ENCODE measurements around the gene RAB7A. TPM values are rescaled to one million over a fixed set of nuclear protein-coding genes. Genes with fewer than 3 reads are reported as not detected.
"Not testable (repeated sequence)": the region's sequence is repeated elsewhere in the genome, so short reads cannot be mapped to it uniquely, and the experiment has no call there.

Gene RAB7A
- total RNA-seq, 1 donor from 2014 or later: 90.3 TPM

DNA sequence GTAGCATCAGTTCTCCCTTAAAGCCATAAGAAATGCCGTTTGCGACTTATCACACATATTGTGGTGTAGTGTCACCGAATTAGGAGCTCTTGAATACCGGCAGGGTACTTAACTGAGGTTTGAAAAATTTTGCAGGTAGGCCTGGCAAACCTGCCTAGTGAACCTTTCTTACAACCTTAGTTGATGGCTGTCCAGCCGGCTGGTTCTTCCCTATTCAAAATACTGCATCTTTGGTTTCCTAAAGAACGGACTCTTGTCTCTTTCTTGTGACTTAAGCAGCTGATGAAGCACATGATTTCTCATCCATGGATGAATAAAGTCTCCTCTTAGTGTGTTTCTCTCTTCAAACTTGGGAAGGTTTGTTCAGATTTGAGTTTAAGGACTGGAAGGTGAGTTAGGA is 1.5 kb downstream of the RAB7A start:
- Histone ChIP-seq H3K36me3 (no peaks in the 10 kb centered on the region), H3K27ac (peak overlapping the region in 1 of 2 donors; percentile 95), H3K4me1 (peaks cover 0 to 29% of the 10 kb centered on the region in 2 donors), H3K27me3 (no peaks in the 10 kb centered on the region), H3K9me3 (no peaks in the 10 kb centered on the region), H3K4me3 (peak overlapping the region; percentile 89 to 97)
- DNase-seq (ENCODE audit: low spot score in 2 of 2): no peak
- intact Hi-C loops (cut with DNase I): loop anchor here (2.0 to 10.0 kb wide), 7 partner anchors 70 to 1133 kb away; partner anchors contain the start of genes ACAD9, EEFSEC, MCM2 and SEC61A1
- TF ChIP-seq, protein P1, sequence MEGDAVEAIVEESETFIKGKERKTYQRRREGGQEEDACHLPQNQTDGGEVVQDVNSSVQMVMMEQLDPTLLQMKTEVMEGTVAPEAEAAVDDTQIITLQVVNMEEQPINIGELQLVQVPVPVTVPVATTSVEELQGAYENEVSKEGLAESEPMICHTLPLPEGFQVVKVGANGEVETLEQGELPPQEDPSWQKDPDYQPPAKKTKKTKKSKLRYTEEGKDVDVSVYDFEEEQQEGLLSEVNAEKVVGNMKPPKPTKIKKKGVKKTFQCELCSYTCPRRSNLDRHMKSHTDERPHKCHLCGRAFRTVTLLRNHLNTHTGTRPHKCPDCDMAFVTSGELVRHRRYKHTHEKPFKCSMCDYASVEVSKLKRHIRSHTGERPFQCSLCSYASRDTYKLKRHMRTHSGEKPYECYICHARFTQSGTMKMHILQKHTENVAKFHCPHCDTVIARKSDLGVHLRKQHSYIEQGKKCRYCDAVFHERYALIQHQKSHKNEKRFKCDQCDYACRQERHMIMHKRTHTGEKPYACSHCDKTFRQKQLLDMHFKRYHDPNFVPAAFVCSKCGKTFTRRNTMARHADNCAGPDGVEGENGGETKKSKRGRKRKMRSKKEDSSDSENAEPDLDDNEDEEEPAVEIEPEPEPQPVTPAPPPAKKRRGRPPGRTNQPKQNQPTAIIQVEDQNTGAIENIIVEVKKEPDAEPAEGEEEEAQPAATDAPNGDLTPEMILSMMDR (IDR thresholded peaks at IDR 0.05): no peak

DNA sequence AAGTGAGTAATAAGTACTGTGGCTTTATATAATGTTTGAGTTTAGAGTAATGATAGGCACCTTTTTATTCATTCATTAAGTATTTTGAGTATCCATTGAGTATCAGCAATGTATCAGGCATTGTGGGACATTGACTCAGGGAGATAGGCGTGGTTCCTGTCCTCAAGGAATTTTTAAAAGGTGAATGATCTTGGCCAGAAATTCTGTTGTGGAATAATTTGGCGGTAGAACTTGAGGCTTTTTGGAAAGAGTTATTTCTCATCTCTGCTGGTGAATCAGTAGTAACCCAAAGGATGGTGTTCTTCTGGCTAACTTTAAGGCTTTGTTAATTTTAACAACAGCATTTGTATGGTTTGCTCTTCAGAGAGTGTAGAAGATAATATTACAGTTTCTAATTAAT is 2.0 kb downstream of the RAB7A start:
- TF ChIP-seq, protein P1 (IDR thresholded peaks at IDR 0.05): no peak
- H3K9me3 ChIP-seq: no peaks in the 10 kb centered on the region
- H3K27ac ChIP-seq: peak overlapping the region in 1 of 2 donors; percentile 95
- peak overlapping the region; percentile 89 to 97 for H3K4me3 ChIP-seq
- DNase-seq (ENCODE audit: low spot score in 2 of 2): no peak
- H3K4me1 ChIP-seq: peaks cover under 1 to 29% of the 10 kb centered on the region in 2 donors
- intact Hi-C loops (cut with DNase I): loop anchor here (2.0 to 10.0 kb wide), 7 partner anchors 69 to 1133 kb away; partner anchors contain the start of genes ACAD9, EEFSEC, MCM2 and SEC61A1
- H3K36me3 ChIP-seq: no peaks in the 10 kb centered on the region
- H3K27me3 ChIP-seq: no peaks in the 10 kb centered on the region

DNA sequence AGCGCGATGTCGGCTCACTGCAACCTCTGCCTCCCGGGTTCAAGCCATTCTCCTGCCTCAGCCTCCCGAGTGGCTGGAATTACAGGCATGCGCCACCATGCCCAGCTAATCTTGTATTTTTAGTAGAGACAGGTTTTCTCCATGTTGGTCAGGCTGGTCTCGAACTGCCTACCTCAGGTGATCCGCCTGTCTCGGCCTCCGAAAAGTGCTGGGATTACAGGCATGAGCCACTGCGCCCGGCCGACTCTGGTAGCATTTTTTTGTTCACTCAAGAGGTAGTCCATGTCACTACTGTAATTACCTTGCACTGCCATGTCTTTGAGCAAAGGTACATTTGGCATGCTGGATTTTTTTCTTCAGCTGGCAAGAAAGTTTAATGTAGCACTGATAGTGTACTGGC is 2.5 kb downstream of the RAB7A start:
- not testable (repeated sequence) for H3K36me3 ChIP-seq; DNase-seq (ENCODE audit: low spot score in 2 of 2); H3K9me3 ChIP-seq; H3K27ac ChIP-seq; H3K27me3 ChIP-seq
- intact Hi-C loops (cut with DNase I): loop anchor here (5.0 to 10.0 kb wide), 4 partner anchors 69 to 1134 kb away; partner anchors contain the start of genes MCM2, SEC61A1 and TPRA1
- Histone ChIP-seq H3K4me3 (peak overlapping the region in 1 of 2 donors; percentile 89), H3K4me1 (peaks cover 3 to 33% of the 10 kb centered on the region in 2 donors)

DNA sequence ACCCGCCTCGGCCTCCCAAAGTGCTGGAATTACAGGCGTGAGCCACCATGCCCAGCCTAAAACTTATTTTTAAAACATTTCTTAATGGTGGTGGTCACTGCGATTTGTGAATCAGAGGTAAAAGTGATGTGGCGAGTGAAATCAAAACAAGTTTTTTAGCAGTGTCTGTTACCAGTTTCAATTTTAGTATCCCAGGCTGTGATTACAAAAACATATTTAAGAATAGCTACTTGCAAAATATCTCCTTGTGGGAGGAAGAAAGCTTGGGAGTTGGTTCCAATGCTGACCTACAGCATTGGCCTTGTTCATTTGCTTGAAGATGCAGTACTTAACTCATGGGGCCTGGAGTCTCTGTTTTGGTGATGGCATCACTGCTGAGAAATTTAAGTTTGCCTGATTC is 4.5 kb downstream of the RAB7A start:
- Histone ChIP-seq H3K4me3 (peak overlapping the region in 1 of 2 donors; percentile 28), H3K4me1 (peaks cover 3 to 39% of the 10 kb centered on the region in 2 donors), H3K27ac (peak overlapping the region in 1 of 2 donors; percentile 6)

DNA sequence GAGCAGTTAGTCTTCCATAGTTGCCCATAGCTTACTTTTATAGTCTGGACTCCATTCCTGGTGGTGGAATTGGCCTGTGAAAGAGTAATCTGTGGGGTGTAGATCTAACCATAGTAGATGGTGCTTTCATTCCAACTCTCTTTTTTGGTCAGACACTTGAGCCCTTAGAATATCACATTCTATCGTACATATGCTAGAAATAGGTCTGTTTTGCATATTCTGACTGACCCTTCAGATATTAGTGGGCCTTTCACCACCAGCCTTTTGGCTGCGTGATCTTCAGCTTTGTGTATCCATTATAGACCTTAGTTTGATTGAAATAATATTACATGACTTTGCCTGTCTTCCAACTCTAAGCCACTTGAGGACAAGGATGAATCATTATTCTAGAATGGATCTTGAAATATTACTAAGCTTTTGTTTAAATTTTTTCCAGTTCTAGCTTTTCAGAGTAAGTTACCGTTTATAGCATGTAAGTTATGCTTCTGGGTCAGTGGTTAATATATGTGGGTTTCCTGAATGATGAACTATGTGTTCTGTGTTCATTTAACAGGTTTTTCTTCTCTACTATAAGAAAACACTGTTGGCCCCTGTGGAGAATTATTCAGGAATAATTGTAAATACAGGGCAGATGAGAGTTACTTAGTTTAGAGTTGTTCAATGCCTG is 8.7 kb downstream of the RAB7A start:
- intact Hi-C loops (cut with DNase I): no loop called here
- H3K4me3 ChIP-seq: no peak overlapping the region
- peaks cover 3 to 24% of the 10 kb centered on the region in 2 donors for H3K4me1 ChIP-seq

More for the DNA sequence above, 4.5 kb downstream of the RAB7A start:
- Histone ChIP-seq H3K9me3 (no peaks in the 10 kb centered on the region), H3K36me3 (no peaks in the 10 kb centered on the region), H3K27me3 (no peaks in the 10 kb centered on the region)
- intact Hi-C loops (cut with DNase I): no loop called here
- TF ChIP-seq, protein P1 (IDR thresholded peaks at IDR 0.05): no peak
- no peak for DNase-seq (ENCODE audit: low spot score in 2 of 2)

DNA sequence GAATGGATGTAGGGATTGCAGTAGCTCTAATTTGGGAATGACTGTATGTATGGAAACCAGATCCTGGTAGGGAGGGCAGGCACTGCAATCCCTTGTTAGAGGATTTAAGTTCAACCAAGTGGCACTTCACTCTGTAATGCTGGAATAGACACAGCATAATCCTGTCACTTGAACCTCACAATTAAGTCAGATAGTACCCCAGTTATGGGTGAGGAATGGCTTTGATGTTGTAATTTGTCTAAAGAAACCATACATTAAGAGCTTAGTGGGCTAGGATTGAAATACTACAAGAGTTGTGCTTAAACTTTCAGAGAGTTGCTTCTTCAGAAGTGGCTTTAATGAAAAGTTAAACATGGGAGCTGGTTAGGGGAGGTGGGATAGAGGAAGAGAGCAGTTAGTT is 9.3 kb downstream of the RAB7A start:
- TF ChIP-seq, protein P1 (IDR thresholded peaks at IDR 0.05): no peak
- Histone ChIP-seq H3K27ac (no peak overlapping the region), H3K4me1 (peaks cover 3 to 23% of the 10 kb centered on the region in 2 donors)

More for the DNA sequence above, 8.7 kb downstream of the RAB7A start:
- DNase-seq (ENCODE audit: low spot score in 2 of 2): no peak
- Histone ChIP-seq H3K27ac (no peak overlapping the region), H3K9me3 (no peaks in the 10 kb centered on the region), H3K27me3 (no peaks in the 10 kb centered on the region), H3K36me3 (no peaks in the 10 kb centered on the region)
- TF ChIP-seq, protein P1 (IDR thresholded peaks at IDR 0.05): no peak

More for the DNA sequence above, 9.3 kb downstream of the RAB7A start:
- no peak for DNase-seq (ENCODE audit: low spot score in 2 of 2)
- Histone ChIP-seq H3K4me3 (no peak overlapping the region), H3K36me3 (no peaks in the 10 kb centered on the region), H3K9me3 (no peaks in the 10 kb centered on the region), H3K27me3 (no peaks in the 10 kb centered on the region)
- intact Hi-C loops (cut with DNase I): no loop called here

Measured in ascending aorta (tissue), 2 donors.